ENCODE measurements around the gene OR8G5.

OR8G5 gene

DNA sequence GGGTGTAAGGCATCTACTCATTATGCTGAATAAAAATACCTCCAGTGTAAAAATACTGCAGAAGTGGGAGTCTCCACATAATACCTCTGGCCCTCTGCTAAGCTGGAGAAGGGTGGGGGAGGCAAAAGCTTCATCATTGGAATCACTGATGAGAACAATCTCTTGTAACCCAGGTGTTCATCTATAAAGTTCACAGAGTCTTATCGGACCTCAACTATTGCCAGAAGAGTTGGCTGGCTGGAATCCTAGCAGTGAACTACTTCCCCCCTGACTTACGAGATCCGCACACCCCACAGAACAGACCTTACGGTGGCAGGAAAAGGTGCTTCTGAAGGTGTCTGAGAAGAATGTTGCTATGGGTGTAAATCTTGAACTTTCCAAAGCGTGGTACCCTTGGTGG is 55.1 kb downstream of the OR8G5 start:
- TF ChIP-seq, protein P1, sequence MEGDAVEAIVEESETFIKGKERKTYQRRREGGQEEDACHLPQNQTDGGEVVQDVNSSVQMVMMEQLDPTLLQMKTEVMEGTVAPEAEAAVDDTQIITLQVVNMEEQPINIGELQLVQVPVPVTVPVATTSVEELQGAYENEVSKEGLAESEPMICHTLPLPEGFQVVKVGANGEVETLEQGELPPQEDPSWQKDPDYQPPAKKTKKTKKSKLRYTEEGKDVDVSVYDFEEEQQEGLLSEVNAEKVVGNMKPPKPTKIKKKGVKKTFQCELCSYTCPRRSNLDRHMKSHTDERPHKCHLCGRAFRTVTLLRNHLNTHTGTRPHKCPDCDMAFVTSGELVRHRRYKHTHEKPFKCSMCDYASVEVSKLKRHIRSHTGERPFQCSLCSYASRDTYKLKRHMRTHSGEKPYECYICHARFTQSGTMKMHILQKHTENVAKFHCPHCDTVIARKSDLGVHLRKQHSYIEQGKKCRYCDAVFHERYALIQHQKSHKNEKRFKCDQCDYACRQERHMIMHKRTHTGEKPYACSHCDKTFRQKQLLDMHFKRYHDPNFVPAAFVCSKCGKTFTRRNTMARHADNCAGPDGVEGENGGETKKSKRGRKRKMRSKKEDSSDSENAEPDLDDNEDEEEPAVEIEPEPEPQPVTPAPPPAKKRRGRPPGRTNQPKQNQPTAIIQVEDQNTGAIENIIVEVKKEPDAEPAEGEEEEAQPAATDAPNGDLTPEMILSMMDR (IDR thresholded peaks at IDR 0.05; ENCODE audit: low read depth, low read length, missing control alignments), result no peak
- H3K4me3 ChIP-seq (ENCODE audit: low read depth, low read length), result no peak overlapping the region
- no peak for DNase-seq (ENCODE audit: low read depth)

DNA sequence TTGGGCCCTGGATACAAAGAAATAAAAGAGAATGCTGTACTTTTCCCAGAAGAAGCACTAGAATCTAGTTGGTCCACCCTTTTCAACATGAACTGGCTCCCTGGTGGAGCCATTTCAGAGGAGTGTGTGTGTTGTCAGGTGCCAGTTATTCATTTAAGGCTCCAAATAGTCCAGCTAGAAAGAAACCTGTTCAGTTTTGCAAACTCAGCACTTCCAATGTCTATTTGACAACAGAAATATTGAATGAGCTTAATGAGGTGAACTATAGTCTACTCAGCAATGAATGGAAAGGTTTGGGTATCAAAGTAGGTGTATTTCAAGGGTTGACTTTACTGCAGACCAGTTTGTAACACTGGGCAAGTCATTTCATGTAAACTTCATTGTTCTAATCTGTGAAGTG is 55.5 kb downstream of the OR8G5 start:
- no peak for DNase-seq (ENCODE audit: low read depth)
- TF ChIP-seq, protein P1 (IDR thresholded peaks at IDR 0.05; ENCODE audit: low read depth, low read length, missing control alignments), result no peak

DNA sequence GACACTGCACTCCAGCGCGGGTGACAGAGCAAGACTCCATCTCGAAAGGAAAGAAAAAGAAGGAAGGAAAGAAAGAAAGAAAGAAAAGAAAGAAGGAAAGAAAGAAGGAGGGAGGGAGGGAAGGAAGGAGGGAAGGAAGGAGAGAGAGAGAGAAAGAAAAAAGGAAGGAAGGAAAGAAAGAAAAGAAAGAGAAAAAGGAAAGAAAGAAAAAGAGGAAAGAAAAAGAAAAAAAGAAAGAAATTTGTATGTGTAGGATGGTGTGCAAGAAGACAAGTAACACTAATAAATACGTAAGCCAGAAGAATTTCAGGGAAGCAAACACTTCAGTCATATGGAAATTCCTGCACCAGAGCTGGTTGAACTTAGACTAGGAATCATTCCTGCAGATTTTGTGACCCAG is 57.0 kb downstream of the OR8G5 start:
- no peak for DNase-seq (ENCODE audit: low read depth)
- H3K4me3 ChIP-seq (ENCODE audit: low read depth, low read length), result no peak overlapping the region
- TF ChIP-seq, protein P1 (IDR thresholded peaks at IDR 0.05; ENCODE audit: low read depth, low read length, missing control alignments), result no peak

More for the DNA sequence above, 55.5 kb downstream of the OR8G5 start:
- no peak overlapping the region for H3K4me3 ChIP-seq (ENCODE audit: low read depth, low read length)

DNA sequence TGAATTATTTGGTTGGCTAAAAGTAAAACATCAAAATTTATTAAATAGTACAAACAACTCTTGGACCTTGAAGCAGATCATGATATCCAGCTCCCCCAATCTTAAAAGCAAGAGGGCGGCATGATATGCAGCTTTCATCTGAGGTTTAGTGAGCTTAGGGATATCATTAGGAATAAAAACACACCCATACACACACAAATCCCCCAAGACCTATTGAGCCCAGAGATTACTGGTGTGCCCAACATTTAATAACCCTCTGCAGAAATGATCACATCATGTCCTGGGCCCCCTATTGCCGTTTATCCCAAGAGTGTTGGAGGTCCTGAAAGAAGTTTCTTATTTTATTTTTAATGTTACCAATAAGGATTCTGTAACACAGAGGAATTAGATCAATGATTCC is 57.7 kb downstream of the OR8G5 start, which contains the start of gene OR8D1:
Gene OR8D1, minus strand, starts transcription at position 101 of the 400 bp plus-strand sequence. CDS start 3,183 bp downstream, outside the sequence.
- TF ChIP-seq, protein P1 (IDR thresholded peaks at IDR 0.05; ENCODE audit: low read depth, low read length, missing control alignments), result no peak
- no peak for DNase-seq (ENCODE audit: low read depth)
- no peak within 1 kb of the TSS for H3K4me3 ChIP-seq (ENCODE audit: low read depth, low read length)

DNA sequence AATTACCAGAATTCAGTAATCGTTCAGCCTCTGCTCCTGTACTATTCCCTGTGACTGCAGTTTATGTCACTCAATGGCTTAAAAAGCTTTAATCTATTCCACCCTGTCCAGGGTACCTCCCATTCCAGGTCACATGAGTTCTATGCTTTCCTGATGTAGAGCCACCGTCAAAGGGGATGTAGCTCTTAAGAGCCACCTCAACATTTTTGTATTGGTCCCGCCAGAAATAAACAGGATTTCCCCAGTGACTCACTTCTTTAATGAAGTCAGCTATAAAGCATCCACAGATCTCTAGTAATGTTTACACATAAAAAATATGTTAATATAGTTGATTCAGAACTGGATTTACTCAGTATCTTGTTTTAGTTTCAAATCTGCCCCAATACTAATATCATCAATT is 58.9 kb downstream of the OR8G5 start:
- DNase-seq (ENCODE audit: low read depth), result no peak
- TF ChIP-seq, protein P1 (IDR thresholded peaks at IDR 0.05; ENCODE audit: low read depth, low read length, missing control alignments), result no peak
- no peak overlapping the region for H3K4me3 ChIP-seq (ENCODE audit: low read depth, low read length)

Data from GM12864 (cell line).